ENCODE results near the gene FOXK1.
A peak's percentile ranks its signal among the peaks of the same experiment; 100 is the strongest.

FOXK1 gene

DNA sequence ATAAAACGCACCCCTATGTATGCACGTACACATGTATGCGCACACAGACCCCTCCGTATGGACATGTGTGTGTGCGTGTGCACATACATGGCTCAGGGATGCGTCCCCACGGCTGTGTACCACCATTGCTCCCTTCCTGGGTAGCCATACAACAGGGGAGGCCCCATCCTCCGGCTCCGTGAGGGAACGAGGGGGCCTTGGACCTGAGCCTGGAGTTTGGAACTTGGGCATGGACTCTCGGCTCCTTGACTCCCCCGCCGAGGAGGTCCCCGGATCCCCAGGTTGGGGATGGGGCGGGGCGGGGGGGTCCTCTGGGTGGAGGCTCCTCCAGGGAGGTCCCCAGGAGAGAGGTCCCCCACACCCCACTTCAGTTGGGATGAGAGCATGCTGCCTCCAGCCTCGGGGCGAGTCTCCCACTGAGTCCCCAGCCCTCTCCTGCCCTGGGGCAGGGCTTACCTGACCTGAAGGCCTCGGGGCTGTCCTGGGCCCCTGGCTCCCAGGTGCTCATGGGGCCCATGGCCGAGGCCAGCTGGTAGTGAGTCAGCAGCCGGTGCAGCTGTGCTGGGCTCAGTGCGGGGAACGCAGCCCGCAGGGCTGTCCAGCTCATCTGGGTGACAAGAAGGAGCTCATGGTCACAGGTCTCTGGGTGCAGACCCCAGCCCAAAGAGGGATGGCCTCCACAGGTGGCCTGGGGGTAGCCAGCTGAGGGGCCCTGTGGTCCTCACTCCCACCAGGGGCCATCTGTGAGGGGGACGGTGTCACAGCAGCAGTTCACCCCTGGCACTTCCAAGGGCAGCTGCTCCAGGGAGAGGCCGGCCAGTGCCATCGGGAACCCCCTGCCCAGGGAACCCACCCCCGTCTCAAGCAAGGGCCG lies 123.3 kb downstream of the FOXK1 start:
- Histone ChIP-seq H3K36me3 (no peaks in the 10 kb centered on the region), H3K9ac (peak overlapping the region in 9 of 11 experiments; percentile 8 to 94 (median 36); a peak in 13 of 22 replicates), H3K27me3 (peaks cover 0 to 18% (median 0%) of the 10 kb centered on the region in 11 experiments; a peak in 4 of 22 replicates), H4K20me1 (peaks cover 0 to 23% (median 7%) of the 10 kb centered on the region in 11 experiments; a peak in 10 of 22 replicates), H3K4me3 (no peak overlapping the region), H3K4me2 (peak overlapping the region in 10 of 11 experiments; percentile 15 to 98 (median 82); a peak in 21 of 22 replicates), H3K27ac (peak overlapping the region in 8 of 11 experiments; percentile 15 to 97 (median 40); a peak in 9 of 22 replicates), H3K4me1 (peaks cover 32 to 85% (median 78%) of the 10 kb centered on the region in 10 experiments), H3K9me3 (replicated peaks in 1 of 11) (no peaks in the 10 kb centered on the region)
- TF ChIP-seq Cebpa-rat (IDR thresholded peaks at IDR 0.05), result no peak

DNA sequence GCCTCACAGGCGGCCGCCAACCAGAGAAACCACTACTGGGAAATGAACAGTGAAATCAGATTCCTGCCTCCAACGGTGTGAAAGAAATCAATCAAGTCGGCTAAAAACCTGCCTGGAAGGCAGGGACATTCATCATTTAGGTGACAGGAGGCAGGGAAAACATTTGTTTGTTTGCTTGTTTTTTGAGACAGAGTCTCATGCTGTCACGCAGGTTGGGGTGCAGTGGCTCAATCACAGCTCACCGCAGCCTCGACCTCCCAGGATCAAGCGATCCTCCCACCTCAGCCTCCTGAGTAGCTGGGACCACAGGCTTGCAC lies 123.8 kb downstream of the FOXK1 start:
- H3K4me1 ChIP-seq, result peaks cover 32 to 85% (median 78%) of the 10 kb centered on the region in 10 experiments
- peak overlapping the region in 8 of 11 experiments; percentile 15 to 97 (median 40); a peak in 9 of 22 replicates for H3K27ac ChIP-seq
- no peaks in the 10 kb centered on the region for H3K36me3 ChIP-seq
- H3K4me3 ChIP-seq, result no peak overlapping the region
- TF ChIP-seq Cebpa-rat (IDR thresholded peaks at IDR 0.05), result no peak
- peak overlapping the region in 9 of 11 experiments; percentile 8 to 94 (median 37); a peak in 13 of 22 replicates for H3K9ac ChIP-seq
- peaks cover 0 to 18% (median 0%) of the 10 kb centered on the region in 11 experiments; a peak in 4 of 22 replicates for H3K27me3 ChIP-seq
- no peaks in the 10 kb centered on the region for H3K9me3 ChIP-seq (replicated peaks in 1 of 11)
- H4K20me1 ChIP-seq, result peaks cover 0 to 17% (median 2%) of the 10 kb centered on the region in 11 experiments; a peak in 8 of 22 replicates
- peak overlapping the region in 10 of 11 experiments; percentile 15 to 98 (median 82); a peak in 20 of 22 replicates for H3K4me2 ChIP-seq

DNA sequence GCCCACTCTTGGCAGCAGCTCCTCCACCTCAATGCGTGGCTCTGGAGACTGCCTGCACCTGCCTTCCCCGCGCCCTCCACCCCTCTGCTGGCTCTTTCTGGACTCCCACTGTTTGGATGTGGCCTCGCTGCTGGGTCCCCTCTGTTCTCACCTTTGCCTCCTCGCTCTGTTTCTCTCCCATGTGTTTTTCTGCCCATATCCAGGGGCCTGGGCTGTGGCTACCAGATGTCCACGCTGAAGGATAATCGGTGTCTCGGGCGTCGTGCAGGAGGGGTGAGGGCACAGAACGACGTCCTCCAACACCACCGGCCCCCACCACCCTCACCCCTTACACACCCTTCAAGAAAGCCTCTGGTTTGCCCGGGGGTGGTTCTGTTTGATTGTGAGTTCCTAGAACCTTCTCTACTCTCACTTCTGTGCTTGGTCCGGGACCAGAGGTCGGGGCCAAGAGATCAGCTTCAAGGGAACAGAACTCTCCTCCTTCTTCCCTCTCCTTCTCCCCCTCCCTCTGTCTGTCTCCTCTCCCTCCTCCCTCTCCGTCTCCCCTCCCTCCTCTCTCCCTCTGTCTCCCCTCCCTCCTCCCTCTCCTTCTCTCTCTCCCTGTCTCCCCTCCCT lies 125.0 kb downstream of the FOXK1 start:
- peaks cover 0 to 4% (median 0%) of the 10 kb centered on the region in 11 experiments; a peak in 6 of 22 replicates for H3K9me3 ChIP-seq (replicated peaks in 1 of 11)
- H3K36me3 ChIP-seq, result no peaks in the 10 kb centered on the region
- peaks cover 32 to 85% (median 76%) of the 10 kb centered on the region in 10 experiments for H3K4me1 ChIP-seq
- peak overlapping the region in 8 of 11 experiments; percentile 16 to 99 (median 72); a peak in 13 of 22 replicates for H3K27ac ChIP-seq
- peaks cover 0 to 18% (median 0%) of the 10 kb centered on the region in 11 experiments; a peak in 4 of 22 replicates for H3K27me3 ChIP-seq
- 0 out of 22 replicates have a peak, but pooled peaks cover 0 to 6% (median 0%) of the 10 kb centered on the region in 11 experiments for H4K20me1 ChIP-seq
- no peak for TF ChIP-seq Cebpa-rat (IDR thresholded peaks at IDR 0.05)
- H3K9ac ChIP-seq, result peak overlapping the region in 7 of 11 experiments; percentile 26 to 94 (median 58); a peak in 10 of 22 replicates
- peak overlapping the region; percentile 50 to 98 (median 81); a peak in 21 of 22 replicates for H3K4me2 ChIP-seq
- H3K4me3 ChIP-seq, result peak overlapping the region in 2 of 10 experiments; percentile 4 to 22; a peak in 1 of 20 replicates

DNA sequence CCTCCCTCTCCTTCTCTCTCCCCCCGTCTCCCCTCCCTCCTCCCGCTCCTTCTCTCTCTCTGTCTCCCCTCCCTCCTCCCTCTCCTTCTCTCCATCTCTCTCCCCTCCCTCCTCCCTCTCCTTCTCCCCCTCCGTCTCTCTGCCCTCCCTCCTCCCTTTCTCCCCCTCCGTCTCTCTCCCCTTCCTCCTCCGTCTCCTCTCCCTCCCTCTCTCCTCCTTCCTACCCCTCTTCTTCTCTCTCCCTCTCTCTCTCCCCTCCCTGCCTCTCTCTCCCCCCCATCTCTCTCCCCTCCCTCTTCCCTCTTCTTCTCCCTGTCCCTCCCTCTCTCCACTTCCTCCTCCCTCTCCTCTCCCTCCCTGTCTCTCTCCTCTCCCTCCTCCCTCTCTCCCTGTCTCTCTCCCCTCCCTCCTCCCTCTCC lies 125.5 kb downstream of the FOXK1 start:
- Histone ChIP-seq H3K27ac (peak overlapping the region in 8 of 11 experiments; percentile 94 to 99 (median 96); a peak in 15 of 22 replicates), H4K20me1 (0 out of 22 replicates have a peak, but pooled peaks cover 0 to under 1% (median 0%) of the 10 kb centered on the region in 11 experiments), H3K9me3 (replicated peaks in 1 of 11) (peaks cover 0 to 9% (median 4%) of the 10 kb centered on the region in 11 experiments; a peak in 16 of 22 replicates), H3K27me3 (peaks cover 0 to 18% (median 0%) of the 10 kb centered on the region in 11 experiments; a peak in 4 of 22 replicates), H3K4me3 (peak overlapping the region in 1 of 10 experiments; percentile 57; a peak in 1 of 20 replicates), H3K36me3 (no peaks in the 10 kb centered on the region; a peak in 1 of 22 replicates), H3K9ac (peak overlapping the region in 6 of 11 experiments; percentile 82 to 94 (median 92); a peak in 10 of 22 replicates), H3K4me2 (peak overlapping the region in 10 of 11 experiments; percentile 83 to 98 (median 90); a peak in 19 of 22 replicates), H3K4me1 (peaks cover 32 to 85% (median 74%) of the 10 kb centered on the region in 10 experiments)
- TF ChIP-seq Cebpa-rat (IDR thresholded peaks at IDR 0.05), result no peak

DNA sequence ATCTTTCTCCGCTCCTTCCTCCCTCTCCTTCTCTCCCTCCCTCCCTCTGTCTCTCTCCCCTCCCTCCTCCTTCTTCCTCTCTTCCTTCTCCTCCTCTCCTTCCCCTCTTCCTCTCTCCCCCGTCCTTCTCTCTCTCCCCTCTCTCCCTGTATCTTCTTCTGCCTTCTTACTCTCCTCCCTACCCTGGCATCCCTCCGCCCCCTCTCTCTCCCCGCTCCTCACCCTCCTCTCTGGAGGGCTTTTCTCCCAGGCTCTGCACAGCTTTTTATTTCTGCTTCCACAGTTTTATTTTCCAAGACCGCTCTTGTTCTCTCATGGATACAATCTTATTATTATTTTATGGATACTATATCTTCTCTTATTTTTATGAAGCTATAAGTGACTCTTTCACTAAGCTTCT lies 125.9 kb downstream of the FOXK1 start:
- H3K4me1 ChIP-seq, result peaks cover 34 to 86% (median 75%) of the 10 kb centered on the region in 10 experiments
- no peak for TF ChIP-seq Cebpa-rat (IDR thresholded peaks at IDR 0.05)
- H3K27ac ChIP-seq, result peak overlapping the region; percentile 59 to 99 (median 96); a peak in 20 of 22 replicates
- H3K9ac ChIP-seq, result peak overlapping the region; percentile 63 to 94 (median 88); a peak in 21 of 22 replicates
- peak overlapping the region; percentile 83 to 98 (median 90) for H3K4me2 ChIP-seq
- H3K27me3 ChIP-seq, result peaks cover 0 to 20% (median 0%) of the 10 kb centered on the region in 11 experiments; a peak in 4 of 22 replicates
- H4K20me1 ChIP-seq, result no peaks in the 10 kb centered on the region
- H3K4me3 ChIP-seq, result peak overlapping the region in 8 of 10 experiments; percentile 56 to 65 (median 58); a peak in 15 of 20 replicates
- H3K9me3 ChIP-seq (replicated peaks in 1 of 11), result peaks cover 0 to 13% (median 8%) of the 10 kb centered on the region in 11 experiments; a peak in 16 of 22 replicates
- no peaks in the 10 kb centered on the region; a peak in 1 of 22 replicates for H3K36me3 ChIP-seq

DNA sequence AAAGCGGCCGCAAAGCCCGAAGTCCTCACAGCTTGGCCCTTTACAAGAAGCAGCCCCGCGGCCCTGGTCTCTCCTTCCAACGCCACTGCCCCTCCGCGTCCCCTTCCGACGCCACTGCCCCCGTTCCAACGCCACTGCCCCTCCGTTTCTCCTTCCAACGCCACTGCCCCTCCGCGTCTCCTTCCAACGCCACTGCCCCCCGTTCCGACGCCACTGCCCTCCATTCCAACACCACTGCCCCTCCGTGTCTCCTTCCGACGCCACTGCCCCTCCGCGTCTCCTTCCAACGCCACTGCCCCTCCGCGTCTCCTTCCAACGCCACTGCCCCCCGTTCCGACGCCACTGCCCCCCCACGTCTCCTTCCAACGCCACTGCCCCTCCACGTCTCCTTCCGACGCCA lies 126.5 kb downstream of the FOXK1 start:
- TF ChIP-seq Cebpa-rat (IDR thresholded peaks at IDR 0.05), result no peak
- peak overlapping the region; percentile 63 to 94 (median 88); a peak in 21 of 22 replicates for H3K9ac ChIP-seq
- H3K9me3 ChIP-seq (replicated peaks in 1 of 11), result peaks cover 0 to 13% (median 9%) of the 10 kb centered on the region in 11 experiments; a peak in 16 of 22 replicates
- no peaks in the 10 kb centered on the region for H4K20me1 ChIP-seq
- H3K27me3 ChIP-seq, result peaks cover 0 to 25% (median 0%) of the 10 kb centered on the region in 11 experiments; a peak in 4 of 22 replicates
- H3K4me2 ChIP-seq, result peak overlapping the region; percentile 83 to 98 (median 90)
- peak overlapping the region; percentile 59 to 99 (median 96); a peak in 21 of 22 replicates for H3K27ac ChIP-seq
- peak overlapping the region in 9 of 10 experiments; percentile 45 to 65 (median 57); a peak in 17 of 20 replicates for H3K4me3 ChIP-seq
- no peaks in the 10 kb centered on the region; a peak in 1 of 22 replicates for H3K36me3 ChIP-seq
- peaks cover 40 to 86% (median 79%) of the 10 kb centered on the region in 10 experiments for H3K4me1 ChIP-seq

DNA sequence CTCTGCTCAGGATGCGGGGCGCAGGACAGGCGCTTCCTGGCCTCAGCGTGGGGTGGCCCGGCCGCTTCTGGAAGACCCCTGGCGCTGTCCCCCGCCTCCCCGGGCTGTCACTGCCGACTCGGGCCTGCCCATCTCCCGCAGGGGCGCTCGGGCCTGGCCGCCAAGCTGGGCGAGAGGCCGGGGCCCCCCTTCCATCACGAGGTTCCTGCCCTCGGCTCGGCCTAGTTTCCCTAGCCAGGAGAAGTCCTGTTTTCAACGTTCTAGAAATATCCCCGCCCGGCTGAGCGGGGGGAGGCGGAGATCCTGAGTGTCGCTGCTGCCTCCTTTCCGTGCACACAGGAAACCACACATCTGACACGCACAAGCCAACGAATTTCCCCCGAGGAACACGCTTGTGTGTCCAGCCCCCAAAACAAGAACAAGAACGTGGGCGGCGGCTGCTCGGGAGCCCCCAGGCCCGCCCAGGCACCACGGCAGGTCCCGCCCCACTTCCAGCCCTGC lies 127.0 kb downstream of the FOXK1 start:
- H4K20me1 ChIP-seq, result no peaks in the 10 kb centered on the region
- H3K27me3 ChIP-seq, result peaks cover 0 to 31% (median 0%) of the 10 kb centered on the region in 11 experiments; a peak in 4 of 22 replicates
- peaks cover 0 to 13% (median 9%) of the 10 kb centered on the region in 11 experiments; a peak in 16 of 22 replicates for H3K9me3 ChIP-seq (replicated peaks in 1 of 11)
- no peak for TF ChIP-seq Cebpa-rat (IDR thresholded peaks at IDR 0.05)
- H3K36me3 ChIP-seq, result no peaks in the 10 kb centered on the region; a peak in 1 of 22 replicates
- peak overlapping the region; percentile 83 to 98 (median 90) for H3K4me2 ChIP-seq
- H3K9ac ChIP-seq, result peak overlapping the region; percentile 63 to 94 (median 88); a peak in 21 of 22 replicates
- H3K4me3 ChIP-seq, result peak overlapping the region; percentile 28 to 65 (median 57)
- peak overlapping the region; percentile 59 to 99 (median 96); a peak in 21 of 22 replicates for H3K27ac ChIP-seq
- peaks cover 46 to 88% (median 81%) of the 10 kb centered on the region in 10 experiments for H3K4me1 ChIP-seq

All from BLaER1 treated with 17β-estradiol and CSF1 and Interleukin-3, amounts not matched to agents 10 nM and 100 nM (cell line).